IMR-90 (cell line): ENCODE results near the gene ACTMAP. TPM values are rescaled to one million over a fixed set of nuclear protein-coding genes. Genes with fewer than 3 reads are reported as not detected.

ENCODE experiments used
- ATAC-seq: fragments of 200-7000 bp; cut with Tn5 transposase; 2 replicates; pipeline ENCODE4 v1.9.1; 2020; ENCODE audit warnings: low read depth, mild to moderate bottlenecking, moderate library complexity
- BruUV-seq: library from RNA; stranded (reverse); fragments of 400-500 nt; replicated peaks from 2 replicates; lab custom pipeline; 2021; lab: Mats Ljungman, UMichigan
- CTCF ChIA-PET: fragments of 300-600 bp; formaldehyde crosslinking; extraction: SDS; loops from one replicate; lab custom pipeline; 2021; ENCODE audit warnings: antibody characterized with exemption; lab: Yijun Ruan, JAX
- POLR2A ChIA-PET: fragments of 300-600 bp; sonication (Branson Sonifier 250); formaldehyde crosslinking; loops from one replicate; lab custom pipeline; 2022; ENCODE audit warnings: antibody characterized with exemption; ENCODE audit not compliant: unreplicated experiment; lab: Charles Lee
- DNase-seq: peaks from one replicate; pipeline ENCODE4 v3.0.0; 2013
- H2AFZ ChIP-seq: replicated peaks from 2 replicates; pipeline ENCODE3; 2013; ENCODE audit warnings: low read length, mild to moderate bottlenecking; ENCODE audit not compliant: poor library complexity
- H2AK5ac ChIP-seq: 2 replicates; pipeline ENCODE4 v1.6.1; 2013; ENCODE audit warnings: low read depth, low read length, inconsistent platforms
- H2AK9ac ChIP-seq: replicated peaks from 2 replicates; pipeline ENCODE3; 2013; ENCODE audit warnings: mild to moderate bottlenecking, low read depth, low read length, moderate library complexity; ENCODE audit not compliant: poor library complexity
- H2BK120ac ChIP-seq: 2 replicates; pipeline ENCODE4 v1.6.1; 2013; ENCODE audit warnings: low read depth, low read length, inconsistent platforms
- H2BK15ac ChIP-seq: 3 replicates; pipeline ENCODE4 v1.6.1; 2013; ENCODE audit warnings: low read depth, low read length, inconsistent platforms
- H2BK20ac ChIP-seq: 2 replicates; pipeline ENCODE4 v1.6.1; 2013; ENCODE audit warnings: low read depth, mild to moderate bottlenecking, inconsistent platforms, low read length, moderate library complexity
- H2BK5ac ChIP-seq: 2 replicates; pipeline ENCODE4 v1.6.1; 2013; ENCODE audit warnings: mild to moderate bottlenecking, low read depth, low read length, inconsistent platforms; ENCODE audit not compliant: poor library complexity, severe bottlenecking
- H3K14ac ChIP-seq: replicated peaks from 2 replicates; pipeline ENCODE4 v1.6.1; 2013; ENCODE audit warnings: low read depth, low read length, inconsistent platforms
- H3K18ac ChIP-seq: 2 replicates; pipeline ENCODE4 v1.6.1; 2013; ENCODE audit warnings: low read depth, low read length, control low read depth
- H3K23ac ChIP-seq: 2 replicates; pipeline ENCODE4 v1.6.1; 2013; ENCODE audit warnings: low read depth, low read length, inconsistent platforms
- H3K27ac ChIP-seq: 2 replicates; pipeline ENCODE4 v1.5.1; 2013; ENCODE audit warnings: mild to moderate bottlenecking, control low read depth, low read length; ENCODE audit not compliant: insufficient read depth
- H3K27me3 ChIP-seq: 2 replicates; pipeline ENCODE4 v1.6.1; 2013; ENCODE audit warnings: low read length; ENCODE audit not compliant: control insufficient read depth, insufficient read depth
- H3K36me3 ChIP-seq: 2 replicates; pipeline ENCODE4 v1.6.1; 2013; ENCODE audit warnings: low read length, mixed read lengths; ENCODE audit not compliant: control insufficient read depth, insufficient read depth
- H3K4ac ChIP-seq: 2 replicates; pipeline ENCODE4 v1.6.1; 2013; ENCODE audit warnings: low read depth, low read length, inconsistent platforms
- H3K4me1 ChIP-seq: 2 replicates; pipeline ENCODE4 v1.6.1; 2013; ENCODE audit warnings: low read length, mixed read lengths; ENCODE audit not compliant: control insufficient read depth, insufficient read depth
- H3K4me2 ChIP-seq: 2 replicates; pipeline ENCODE4 v1.6.1; 2013; ENCODE audit warnings: low read depth, mild to moderate bottlenecking, control low read depth, low read length, moderate library complexity
- H3K4me3 ChIP-seq: 2 replicates; pipeline ENCODE4 v1.5.1; 2013; ENCODE audit warnings: low read depth, mild to moderate bottlenecking, control low read depth, low read length, moderate library complexity; ENCODE audit not compliant: insufficient read depth
- H3K56ac ChIP-seq: 2 replicates; pipeline ENCODE4 v1.6.1; 2013; ENCODE audit warnings: low read length, inconsistent platforms; ENCODE audit not compliant: insufficient read depth; ENCODE audit errors: extremely low read depth
- H3K79me1 ChIP-seq, 2 experiments: 2 replicates each; pipeline ENCODE4 v1.6.1; 2013; ENCODE audit warnings: low read length in 2 of 2, inconsistent platforms in 1 of 2, low read depth in 1 of 2
- H3K9ac ChIP-seq: 2 replicates; pipeline ENCODE4 v1.6.1; 2013; ENCODE audit warnings: low read depth, low read length, control low read depth
- H3K9me1 ChIP-seq: 2 replicates; pipeline ENCODE4 v1.6.1; 2013; ENCODE audit warnings: low read length, inconsistent platforms; ENCODE audit not compliant: insufficient read depth
- H3K9me3 ChIP-seq: 2 replicates; pipeline ENCODE4 v1.6.1; 2013; ENCODE audit warnings: low read length; ENCODE audit not compliant: control insufficient read depth, insufficient read depth
- H4K20me1 ChIP-seq: 2 replicates; pipeline ENCODE4 v1.6.1; 2013; ENCODE audit warnings: low read length, inconsistent platforms; ENCODE audit not compliant: insufficient read depth
- H4K5ac ChIP-seq: 2 replicates; pipeline ENCODE4 v1.6.1; 2013; ENCODE audit warnings: mild to moderate bottlenecking, low read depth, low read length, control low read depth
- H4K8ac ChIP-seq, 2 experiments: 2 replicates each; pipeline ENCODE4 v1.6.1; 2013; ENCODE audit warnings: low read depth in 2 of 2, low read length in 2 of 2, control low read depth in 1 of 2, inconsistent platforms in 1 of 2
- H4K91ac ChIP-seq: 2 replicates; pipeline ENCODE4 v1.6.1; 2013; ENCODE audit warnings: low read depth, low read length, inconsistent platforms; ENCODE audit not compliant: insufficient read depth
- BHLHE40 ChIP-seq: fragments of 150-350 bp; IDR thresholded peaks from 2 replicates; pipeline ENCODE4 v1.6.1; 2016; ENCODE audit warnings: mild to moderate bottlenecking, low read depth, low read length
- MAFK ChIP-seq: IDR thresholded peaks from 2 replicates; pipeline ENCODE4 v1.6.1; 2012; ENCODE audit warnings: low read depth, low read length, improper control_type of control experiment
- RAD21 ChIP-seq: IDR thresholded peaks from 2 replicates; pipeline ENCODE4 v1.6.1; 2012; ENCODE audit warnings: low read length, improper control_type of control experiment
- RCOR1 ChIP-seq: IDR thresholded peaks from 2 replicates; pipeline ENCODE4 v1.6.1; 2012; ENCODE audit warnings: mild to moderate bottlenecking, low read length, improper control_type of control experiment; ENCODE audit not compliant: insufficient replicate concordance
- RFX5 ChIP-seq: IDR thresholded peaks from 2 replicates; pipeline ENCODE4 v1.8.0; 2012; ENCODE audit warnings: low read depth, mild to moderate bottlenecking, low read length, moderate library complexity
- WGBS, 2 experiments: methylation state at CpG; one replicate each; pipeline versions ENCODE4 v1.1.5 to v1.1.7; 2013; ENCODE audit warnings: missing lambda C conversion rate in 2 of 2; ENCODE audit not compliant: insufficient read length in 1 of 2; ENCODE audit errors: extremely low coverage in 2 of 2; 5-methylcytosine and 5-hydroxymethylcytosine counted together
- dilution Hi-C: fragments of 300-500 bp; cut with HindIII; formaldehyde crosslinking; loops from one replicate; pipeline ENCODE4 v1.14.3; 2018; ENCODE audit warnings: low sequenced_read_pairs; ENCODE audit not compliant: unreplicated experiment
- in situ Hi-C: fragments of 300-500 bp; cut with MboI; formaldehyde crosslinking; loops from 3 replicates; pipeline ENCODE4 v1.14.3; 2019; ENCODE audit warnings: low sequenced_read_pairs, inconsistent platforms, mixed read lengths
- intact Hi-C: fragments of 100-400 bp; cut with micrococcal nuclease; formaldehyde crosslinking; loops from 2 replicates; pipeline ENCODE4 v1.10.0; 2022
- polyA plus RNA-seq, 3 experiments: library from polyadenylated mRNA; depleted of rRNA; stranded (reverse); fragments of >200 nt; gene quantifications; 2 replicates each; pipeline ENCODE4 v1.2.3, GENCODE V29; 2012; ENCODE audit warnings: low replicate concordance in 1 of 3
- total RNA-seq: library from RNA; depleted of rRNA; stranded (reverse); fragments of >200 nt; gene quantifications from 2 replicates; pipeline ENCODE4 v1.2.3, GENCODE V29; 2012
- TF ChIP-seq, protein P1 (sequence below): conservative IDR thresholded peaks from 2 replicates; pipeline ENCODE4 v1.5.1; 2012; ENCODE audit warnings: mild to moderate bottlenecking, low read depth, low read length, improper control_type of control experiment

Gene ACTMAP
- total and polyA plus RNA-seq, 2 of the 4 experiments (the other 2 are of a cell fraction) = 0.54 to 5.4 TPM

DNA sequence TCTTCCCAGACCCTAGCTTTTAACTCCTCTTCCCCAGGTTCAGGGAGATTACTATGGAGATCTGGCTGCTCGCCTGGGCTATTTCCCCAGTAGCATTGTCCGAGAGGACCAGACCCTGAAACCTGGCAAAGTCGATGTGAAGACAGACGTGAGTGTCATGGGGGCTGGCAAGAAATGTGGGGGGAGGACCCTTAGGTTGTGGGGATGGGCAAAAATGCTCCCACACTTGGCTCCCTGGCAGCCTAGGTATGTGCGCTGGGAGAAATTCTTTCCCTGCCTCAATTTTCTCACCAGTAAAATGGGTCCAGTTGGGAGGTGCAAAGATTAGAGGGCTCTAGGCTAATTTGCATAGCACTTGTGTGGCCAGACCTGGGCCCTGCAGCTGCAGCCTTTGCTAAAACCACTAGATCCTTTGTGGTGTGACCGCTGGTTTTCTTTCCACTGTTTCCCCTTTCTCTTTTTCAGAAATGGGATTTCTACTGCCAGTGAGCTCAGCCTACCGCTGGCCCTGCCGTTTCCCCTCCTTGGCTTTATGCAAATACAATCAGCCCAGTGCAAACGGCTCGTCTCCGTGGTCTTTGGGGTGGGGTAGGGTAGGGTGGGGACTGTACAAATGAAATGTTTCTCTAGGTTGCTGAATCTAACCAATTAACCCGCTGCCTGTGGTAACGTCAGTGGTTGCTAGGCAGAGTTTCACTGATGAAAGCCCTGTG is 26.8 kb upstream of the ACTMAP start:
- POLR2A ChIA-PET = interaction anchor here (1.4 kb wide), 1 partner anchor 21 kb away, joined by 8 read pairs; the partner anchor contains the start of gene EGLN2
- WGBS, 2 experiments = 5% methylated on average over 4 of the region's 13 CpGs; no CpG with 5 or more reads in 1 of the 2 experiments

More for the DNA sequence above, 26.8 kb upstream of the ACTMAP start:
- peak overlapping the region; percentile 94 for H3K4me2 ChIP-seq
- peak; percentile 73 for ATAC-seq
- peak overlapping the region; percentile 93 for H2AK9ac ChIP-seq
- no peaks in the 10 kb centered on the region for H3K9me3 ChIP-seq
- H4K91ac ChIP-seq = peak overlapping the region; percentile 67
- DNase-seq = peak; percentile 91
- peak overlapping the region; percentile 44; the same call in 1 of the 2 replicates for H3K23ac ChIP-seq
- 0 out of 3 replicates have a peak overlapping the region, but pooled peaks have one; percentile 30 for H2BK15ac ChIP-seq
- peaks cover 8 to 18% of the 10 kb centered on the region in 2 experiments; a peak in 3 of 4 replicates for H3K79me1 ChIP-seq
- intact Hi-C loops = no loop called here
- in situ Hi-C loops = no loop called here
- H2BK20ac ChIP-seq = no peak overlapping the region
- H3K27me3 ChIP-seq = no peaks in the 10 kb centered on the region
- dilution Hi-C loops = no loop called here
- no TSS peak for BruUV-seq
- H4K20me1 ChIP-seq = peaks cover 9% of the 10 kb centered on the region; the same call in 1 of the 2 replicates
- H2AFZ ChIP-seq = peak overlapping the region; percentile 98
- CTCF ChIA-PET = interaction anchor here (0.6 to 2.0 kb wide), 2 partner anchors 22 to 114 kb away, joined by 3 to 6 read pairs; partner anchors contain the start of gene EGLN2
- H2BK5ac ChIP-seq = peak overlapping the region; percentile 88
- peak overlapping the region; percentile 57 for H2AK5ac ChIP-seq
- peak overlapping the region; percentile 89 for H3K27ac ChIP-seq
- peak overlapping the region; percentile 94 for H3K14ac ChIP-seq
- H3K4ac ChIP-seq = peak overlapping the region; percentile 91
- H4K8ac ChIP-seq = peak overlapping the region; percentile 14 to 94
- H3K36me3 ChIP-seq = no peaks in the 10 kb centered on the region
- TF ChIP-seq RCOR1 = peak; percentile 57
- TF ChIP-seq MAFK = no peak
- TF ChIP-seq BHLHE40 = peak; percentile 28; the same call in 1 of the 2 replicates
- TF ChIP-seq, protein P1, sequence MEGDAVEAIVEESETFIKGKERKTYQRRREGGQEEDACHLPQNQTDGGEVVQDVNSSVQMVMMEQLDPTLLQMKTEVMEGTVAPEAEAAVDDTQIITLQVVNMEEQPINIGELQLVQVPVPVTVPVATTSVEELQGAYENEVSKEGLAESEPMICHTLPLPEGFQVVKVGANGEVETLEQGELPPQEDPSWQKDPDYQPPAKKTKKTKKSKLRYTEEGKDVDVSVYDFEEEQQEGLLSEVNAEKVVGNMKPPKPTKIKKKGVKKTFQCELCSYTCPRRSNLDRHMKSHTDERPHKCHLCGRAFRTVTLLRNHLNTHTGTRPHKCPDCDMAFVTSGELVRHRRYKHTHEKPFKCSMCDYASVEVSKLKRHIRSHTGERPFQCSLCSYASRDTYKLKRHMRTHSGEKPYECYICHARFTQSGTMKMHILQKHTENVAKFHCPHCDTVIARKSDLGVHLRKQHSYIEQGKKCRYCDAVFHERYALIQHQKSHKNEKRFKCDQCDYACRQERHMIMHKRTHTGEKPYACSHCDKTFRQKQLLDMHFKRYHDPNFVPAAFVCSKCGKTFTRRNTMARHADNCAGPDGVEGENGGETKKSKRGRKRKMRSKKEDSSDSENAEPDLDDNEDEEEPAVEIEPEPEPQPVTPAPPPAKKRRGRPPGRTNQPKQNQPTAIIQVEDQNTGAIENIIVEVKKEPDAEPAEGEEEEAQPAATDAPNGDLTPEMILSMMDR = no peak
- TF ChIP-seq RFX5 = peak; percentile 98
- TF ChIP-seq RAD21 = no peak
- H4K5ac ChIP-seq = peak overlapping the region; percentile 60
- H3K4me3 ChIP-seq = peak overlapping the region; percentile 64
- peak overlapping the region; percentile 38 for H2BK120ac ChIP-seq
- H3K18ac ChIP-seq = 0 out of 2 replicates have a peak overlapping the region, but pooled peaks have one; percentile 2
- peak overlapping the region; percentile 91 for H3K56ac ChIP-seq
- H3K9me1 ChIP-seq = peaks cover 10% of the 10 kb centered on the region
- H3K9ac ChIP-seq = peak overlapping the region; percentile 91
- H3K4me1 ChIP-seq = peaks cover 6% of the 10 kb centered on the region
